K562 (cell line): ENCODE data around the gene TSPAN14. TPM values are rescaled to one million over a fixed set of nuclear protein-coding genes. Genes with fewer than 3 reads are reported as not detected.

ENCODE experiments used
- ATAC-seq: fragments of 200-7000 bp; cut with Tn5 transposase; 3 replicates; pipeline ENCODE4 v1.9.1; 2020; ENCODE audit warnings: moderate library complexity
- BruUV-seq: library from RNA; stranded (reverse); fragments of 400-500 nt; replicated peaks from 2 replicates; lab custom pipeline; 2021; lab: Mats Ljungman, UMichigan
- CTCF ChIA-PET: fragments of 300-600 bp; formaldehyde crosslinking; extraction: SDS; loops from one replicate; lab custom pipeline; 2021; ENCODE audit warnings: low intra/inter-chr PET ratio; lab: Yijun Ruan, JAX
- POLR2A ChIA-PET: fragments of 300-600, 350-650 bp; sonication (Branson Sonifier 250); formaldehyde crosslinking; extraction: SDS; loops from one replicate; lab custom pipeline; 2021; ENCODE audit warnings: antibody characterized with exemption, inconsistent platforms; lab: Yijun Ruan, JAX
- DNase-seq, 4 experiments: peaks; one replicate each; pipeline versions ENCODE4 v3.0.0 to v3.0.0-alpha.2; 2011 to 2018; ENCODE audit warnings: low spot score in 3 of 4, mixed read lengths in 3 of 4; ENCODE audit errors: extremely low read depth in 1 of 4
- FAIRE-seq: peaks from 2 replicates; lab custom pipeline; 2011; peaks lifted over from hg19 to GRCh38; lab: Jason Lieb, UNC
- H2AFZ ChIP-seq: 2 replicates; pipeline ENCODE4 v1.6.0; 2011; ENCODE audit warnings: low read depth, low read length, control low read depth, inconsistent platforms
- H3K27ac ChIP-seq: fragments of 200-600 bp; 3 replicates; pipeline ENCODE4 v1.8.0; 2011; ENCODE audit warnings: low read depth, mild to moderate bottlenecking, control low read depth, inconsistent platforms, low read length, moderate library complexity, mixed read lengths; ENCODE audit errors: extremely low read depth
- H3K27me3 ChIP-seq, 2 experiments: fragments of 300-600 bp in 1 of 2; 2 replicates in 1 of 2; 3 replicates in 1 of 2; pipeline versions ENCODE4 v1.6.0 to v1.8.0; 2011; ENCODE audit warnings: inconsistent platforms in 2 of 2, low read length in 2 of 2, mild to moderate bottlenecking in 1 of 2, mixed read lengths in 1 of 2, moderate library complexity in 1 of 2; ENCODE audit not compliant: control insufficient read depth in 2 of 2, insufficient read depth in 2 of 2
- H3K36me3 ChIP-seq: fragments of 300-600 bp; 3 replicates; pipeline ENCODE4 v1.8.0; 2011; ENCODE audit warnings: mild to moderate bottlenecking, low read length, inconsistent platforms; ENCODE audit not compliant: control insufficient read depth, insufficient read depth
- H3K4me1 ChIP-seq, 2 experiments: fragments of 200-600 bp in 1 of 2; replicated peaks in 1 of 2; 2 replicates in 1 of 2; 3 replicates in 1 of 2; pipeline versions ENCODE4 v1.5.1 to v1.8.0; 2011; ENCODE audit warnings: inconsistent platforms in 2 of 2, low read length in 2 of 2, mild to moderate bottlenecking in 1 of 2, mixed read lengths in 1 of 2, moderate library complexity in 1 of 2; ENCODE audit not compliant: control insufficient read depth in 2 of 2, insufficient read depth in 2 of 2
- H3K4me2 ChIP-seq: 2 replicates; pipeline ENCODE4 v1.6.1; 2011; ENCODE audit warnings: low read length, control low read depth, inconsistent platforms, mixed read lengths; ENCODE audit not compliant: insufficient read depth
- H3K4me3 ChIP-seq: fragments of 200-600 bp; sonication (generic), shearing (Covaris generic); 2 replicates; pipeline ENCODE4 v1.5.1; 2016; ENCODE audit warnings: control low read depth, inconsistent platforms
- H3K79me2 ChIP-seq: fragments of 200-600 bp; 3 replicates; pipeline ENCODE4 v1.8.0; 2011; ENCODE audit warnings: low read length, inconsistent platforms; ENCODE audit not compliant: control insufficient read depth, insufficient read depth
- H3K9ac ChIP-seq, 2 experiments: 2 replicates each; pipeline versions ENCODE4 v1.6.0 to v1.6.1; 2011; ENCODE audit warnings: low read depth in 2 of 2, low read length in 2 of 2, control low read depth in 1 of 2, inconsistent platforms in 1 of 2, mild to moderate bottlenecking in 1 of 2, mixed read lengths in 1 of 2; ENCODE audit not compliant: insufficient read depth in 1 of 2
- H3K9me1 ChIP-seq: one replicate; pipeline ENCODE4 v1.6.0; 2011; ENCODE audit warnings: inconsistent platforms, mild to moderate bottlenecking, low read length, moderate library complexity; ENCODE audit not compliant: control insufficient read depth, insufficient read depth
- H3K9me3 ChIP-seq: replicated peaks from 2 replicates; pipeline ENCODE4 v1.5.1; 2011; ENCODE audit warnings: low read depth, low read length, inconsistent platforms; ENCODE audit not compliant: control insufficient read depth, insufficient read depth
- H4K20me1 ChIP-seq: replicated peaks from 2 replicates; pipeline ENCODE4 v1.6.1; 2011; ENCODE audit warnings: low read length, inconsistent platforms, mixed read lengths; ENCODE audit not compliant: control insufficient read depth, insufficient read depth
- ATF1 ChIP-seq, 2 experiments: fragments of 450-650 bp in 1 of 2; IDR thresholded peaks; 2 replicates each; pipeline ENCODE4 v1.6.1; 2016; ENCODE audit warnings: missing compliant biosample characterization in 1 of 2, missing genetic modification characterization in 1 of 2
- C11orf30 ChIP-seq: fragments of 450-650 bp; IDR thresholded peaks from 2 replicates; pipeline ENCODE4 v1.6.1; 2016; ENCODE audit warnings: low read depth, mild to moderate bottlenecking
- CBFB ChIP-seq: sonication (generic); formaldehyde crosslinking; IDR thresholded peaks from 2 replicates; pipeline ENCODE4 v1.4.0; 2020; ENCODE audit warnings: mild to moderate bottlenecking, missing genetic modification reagents
- CHD4 ChIP-seq: fragments of 200-600 bp; sonication (generic); IDR thresholded peaks from 3 replicates; pipeline ENCODE4 v1.6.1; 2012; ENCODE audit warnings: low read depth, mild to moderate bottlenecking, mixed read lengths, low read length, inconsistent platforms; ENCODE audit not compliant: insufficient read depth, insufficient replicate concordance, poor library complexity, severe bottlenecking
- COPS2 ChIP-seq: fragments of 450-650 bp; conservative IDR thresholded peaks from 2 replicates; pipeline ENCODE4 v1.6.1; 2016; ENCODE audit warnings: mild to moderate bottlenecking, moderate library complexity
- CSDE1 ChIP-seq, 2 experiments: fragments of 450-650 bp; IDR thresholded peaks; 2 replicates each; pipeline ENCODE4 v1.6.1; 2016; ENCODE audit warnings: mild to moderate bottlenecking in 1 of 2
- ELF2 ChIP-seq: fragments of 250-450 bp; sonication (Bioruptor Pico); IDR thresholded peaks from 2 replicates; pipeline ENCODE4 v1.5.0; 2021; ENCODE audit warnings: mild to moderate bottlenecking
- FIP1L1 ChIP-seq: fragments of 200-400 bp; formaldehyde crosslinking; IDR thresholded peaks from 2 replicates; pipeline ENCODE4 v1.6.1; 2018; ENCODE audit warnings: mild to moderate bottlenecking, low read depth, low read length; ENCODE audit not compliant: poor library complexity, severe bottlenecking
- KAT7 ChIP-seq: sonication (generic); formaldehyde crosslinking; IDR thresholded peaks from 2 replicates; pipeline ENCODE4 v1.8.0; 2022; ENCODE audit warnings: missing genetic modification reagents, mild to moderate bottlenecking, borderline replicate concordance
- KDM5B ChIP-seq: fragments of 200-600 bp; sonication (generic); IDR thresholded peaks from 2 replicates; pipeline ENCODE4 v1.6.1; 2012; ENCODE audit warnings: low read depth, mild to moderate bottlenecking, moderate library complexity, low read length, control low read depth, inconsistent platforms; ENCODE audit not compliant: insufficient replicate concordance
- MAFF ChIP-seq: IDR thresholded peaks from 2 replicates; pipeline ENCODE4 v1.6.1; 2012; ENCODE audit warnings: low read length, improper control_type of control experiment
- MAFG ChIP-seq: fragments of 450-650 bp; conservative IDR thresholded peaks from 2 replicates; pipeline ENCODE4 v1.6.1; 2016; ENCODE audit warnings: missing genetic modification characterization, missing compliant biosample characterization
- MAFK ChIP-seq: IDR thresholded peaks from 2 replicates; pipeline ENCODE4 v1.6.1; 2011; ENCODE audit warnings: low read length, improper control_type of control experiment
- MBD2 ChIP-seq: sonication (generic); IDR thresholded peaks from 2 replicates; pipeline ENCODE4 v1.6.1; 2016; ENCODE audit warnings: low read depth, borderline replicate concordance
- MTA1 ChIP-seq: fragments of 450-650 bp; IDR thresholded peaks from 2 replicates; pipeline ENCODE4 v1.6.1; 2017; ENCODE audit warnings: borderline replicate concordance
- NR2F6 ChIP-seq: fragments of 450-650 bp; formaldehyde crosslinking; IDR thresholded peaks from 2 replicates; pipeline ENCODE4 v1.4.0; 2020; ENCODE audit warnings: mild to moderate bottlenecking
- SMAD1 ChIP-seq: fragments of 150-350 bp; IDR thresholded peaks from 2 replicates; pipeline ENCODE4 v1.6.1; 2014; ENCODE audit warnings: low read length, low read depth; ENCODE audit not compliant: partially characterized antibody
- SNIP1 ChIP-seq: fragments of 450-650 bp; IDR thresholded peaks from 2 replicates; pipeline ENCODE4 v1.7.1; 2017; ENCODE audit warnings: low read depth, mild to moderate bottlenecking
- SNRNP70 ChIP-seq: fragments of 200-400 bp; formaldehyde crosslinking; optimal IDR thresholded peaks from 2 replicates; pipeline ENCODE3; 2017; ENCODE audit warnings: low read depth, low read length
- TAF15 ChIP-seq: fragments of 200-400 bp; formaldehyde crosslinking; IDR thresholded peaks from 2 replicates; pipeline ENCODE4 v1.6.1; 2017; ENCODE audit warnings: mild to moderate bottlenecking, low read depth, low read length, moderate library complexity
- ZKSCAN1 ChIP-seq: fragments of 150-350 bp; IDR thresholded peaks from 2 replicates; pipeline ENCODE4 v1.6.1; 2016; ENCODE audit warnings: low read depth, low read length
- ZNF707 ChIP-seq: fragments of 250-450 bp; sonication (Bioruptor Pico); conservative IDR thresholded peaks from 2 replicates; pipeline ENCODE4 v1.8.0; 2022; ENCODE audit warnings: inconsistent platforms, mild to moderate bottlenecking, moderate library complexity
- ZNF76 ChIP-seq: fragments of 250-450 bp; sonication (Bioruptor Pico); IDR thresholded peaks from 2 replicates; pipeline ENCODE4 v1.4.0; 2020; ENCODE audit warnings: mild to moderate bottlenecking, moderate library complexity, borderline replicate concordance
- WGBS: fragments of 100-300 bp; shearing (Covaris generic); methylation state at CpG from one replicate; pipeline ENCODE4 v1.1.6; 2016; ENCODE audit warnings: low coverage, mixed read lengths; ENCODE audit not compliant: insufficient coverage; ENCODE audit errors: missing lambda C conversion rate; 5-methylcytosine and 5-hydroxymethylcytosine counted together
- in situ Hi-C: fragments of 300-500 bp; cut with MboI; formaldehyde crosslinking; loops from 4 replicates; pipeline ENCODE4 v1.15.0; 2018; ENCODE audit warnings: inconsistent platforms, mixed read lengths
- intact Hi-C: fragments of 100-400 bp; cut with micrococcal nuclease; formaldehyde crosslinking; loops from 2 replicates; pipeline ENCODE4 v1.14.2; 2022
- polyA plus RNA-seq, 8 experiments: library from polyadenylated mRNA; depleted of rRNA in 4 of 8; stranded (reverse) in 5 of 8; unstranded in 3 of 8; fragments of >200 nt; fragmentation: Nextera tagmentation in 2 of 8; fragmentation: Illumina TruSeq in 1 of 8; extraction: Ambion mirVana in 2 of 8; extraction: Trizol in 1 of 8; gene quantifications; 2 replicates each; pipeline versions ENCODE4 v1.2.1 to v1.2.3, GENCODE V29; 2011 to 2014; ENCODE audit warnings: inconsistent platforms in 1 of 8, missing spikeins in 1 of 8
- total RNA-seq, 7 experiments: library from RNA; depleted of rRNA in 6 of 7; stranded (reverse); fragments of >200 nt in 6 of 7; fragmentation: Illumina TruSeq in 2 of 7; extraction: Trizol in 2 of 7; gene quantifications; 2 replicates each; pipeline versions ENCODE4 v1.2.1 to v1.2.3, GENCODE V29; 2011 to 2021; ENCODE audit warnings: low replicate concordance in 1 of 7
- TF ChIP-seq, protein P1 (sequence below): fragments of 450-650 bp; IDR thresholded peaks from 2 replicates; pipeline ENCODE4 v1.6.1; 2017; ENCODE audit warnings: antibody characterized with exemption
- TF ChIP-seq, protein P2 (sequence below): fragments of 250-450 bp; sonication (Bioruptor Pico); IDR thresholded peaks from 2 replicates; pipeline ENCODE4 v1.9.0; 2021; ENCODE audit warnings: mild to moderate bottlenecking

TSPAN14 gene
- total and polyA plus RNA-seq, 9 of the 15 experiments (the other 6 are each of a cell fraction or from before 2014, with no cell fraction given): 5.8 to 92.9 (median 23.3) TPM

DNA sequence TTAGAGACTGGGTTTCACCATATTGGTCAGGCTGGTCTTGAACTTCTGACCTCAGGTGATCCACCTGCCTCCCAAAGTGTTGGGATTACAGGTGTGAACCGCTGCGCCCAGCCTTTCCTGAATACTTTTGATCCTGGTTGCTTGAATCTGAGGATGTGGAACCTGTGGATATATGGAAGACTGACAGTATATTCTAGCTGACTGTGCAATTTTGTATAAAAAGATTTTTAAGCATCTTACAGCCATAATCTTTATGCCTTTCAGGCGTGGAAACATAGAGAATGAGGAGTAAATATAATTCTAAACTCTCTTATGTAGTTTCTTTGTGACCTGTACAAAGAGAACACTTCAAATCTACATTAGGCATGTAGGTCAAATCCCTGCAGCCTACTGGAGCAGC is 16.2 kb downstream of the TSPAN14 start:
- Histone ChIP-seq H2AFZ (no peak overlapping the region), H3K4me1 (peaks cover 28 to 40% of the 10 kb centered on the region in 2 experiments), H3K9me3 (no peaks in the 10 kb centered on the region), H4K20me1 (0 out of 2 replicates have a peak, but pooled peaks cover 7% of the 10 kb centered on the region), H3K27ac (no peak overlapping the region), H3K9me1 (no peaks in the 10 kb centered on the region), H3K36me3 (peaks cover 62% of the 10 kb centered on the region), H3K9ac (no peak overlapping the region), H3K27me3 (no peaks in the 10 kb centered on the region), H3K4me3 (no peak overlapping the region), H3K79me2 (peaks cover 98% of the 10 kb centered on the region), H3K4me2 (no peak overlapping the region)
- no TSS peak for BruUV-seq
- CTCF ChIA-PET: no interaction called here
- no peak for ATAC-seq
- WGBS: 90% methylated on average over 3 of the region's 3 CpGs
- in situ Hi-C loops (no loop called here), intact Hi-C loops (no loop called here)
- FAIRE-seq: no peak
- no peak for DNase-seq
- POLR2A ChIA-PET: interaction anchor here (0.7 to 1.6 kb wide), 4 partner anchors 10 to 31 kb away, joined by 3 to 6 read pairs (median 4); no protein-coding TSS in a partner anchor
- no peak for TF ChIP-seq SNRNP70
- peak; percentile 83 for TF ChIP-seq MAFG (tag)
- peak; percentile 94 for TF ChIP-seq MAFK
- TF ChIP-seq C11orf30: peak; percentile 84
- TF ChIP-seq ELF2 (CRISPR knock-in tag): no peak
- TF ChIP-seq ZNF707 (CRISPR knock-in tag): no peak
- TF ChIP-seq TAF15: no peak
- no peak for TF ChIP-seq KDM5B
- TF ChIP-seq CBFB: no peak
- no peak for TF ChIP-seq SNIP1
- TF ChIP-seq ATF1 (CRISPR knock-in tag; IDR thresholded peaks at IDR 0.05): no peak
- TF ChIP-seq ATF1 (tag; IDR thresholded peaks at IDR 0.05): no peak
- no peak for TF ChIP-seq FIP1L1
- no peak for TF ChIP-seq ZNF76
- no peak for TF ChIP-seq NR2F6
- TF ChIP-seq, protein P1, sequence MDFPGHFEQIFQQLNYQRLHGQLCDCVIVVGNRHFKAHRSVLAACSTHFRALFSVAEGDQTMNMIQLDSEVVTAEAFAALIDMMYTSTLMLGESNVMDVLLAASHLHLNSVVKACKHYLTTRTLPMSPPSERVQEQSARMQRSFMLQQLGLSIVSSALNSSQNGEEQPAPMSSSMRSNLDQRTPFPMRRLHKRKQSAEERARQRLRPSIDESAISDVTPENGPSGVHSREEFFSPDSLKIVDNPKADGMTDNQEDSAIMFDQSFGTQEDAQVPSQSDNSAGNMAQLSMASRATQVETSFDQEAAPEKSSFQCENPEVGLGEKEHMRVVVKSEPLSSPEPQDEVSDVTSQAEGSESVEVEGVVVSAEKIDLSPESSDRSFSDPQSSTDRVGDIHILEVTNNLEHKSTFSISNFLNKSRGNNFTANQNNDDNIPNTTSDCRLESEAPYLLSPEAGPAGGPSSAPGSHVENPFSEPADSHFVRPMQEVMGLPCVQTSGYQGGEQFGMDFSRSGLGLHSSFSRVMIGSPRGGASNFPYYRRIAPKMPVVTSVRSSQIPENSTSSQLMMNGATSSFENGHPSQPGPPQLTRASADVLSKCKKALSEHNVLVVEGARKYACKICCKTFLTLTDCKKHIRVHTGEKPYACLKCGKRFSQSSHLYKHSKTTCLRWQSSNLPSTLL: no peak
- TF ChIP-seq CHD4: no peak
- no peak for TF ChIP-seq MBD2
- TF ChIP-seq SMAD1: no peak
- TF ChIP-seq CSDE1 (IDR thresholded peaks at IDR 0.05): no peak
- TF ChIP-seq ZKSCAN1: no peak
- TF ChIP-seq MAFF: peak; percentile 92
- no peak for TF ChIP-seq MTA1
- TF ChIP-seq KAT7: no peak
- TF ChIP-seq COPS2: no peak
- TF ChIP-seq, protein P2, sequence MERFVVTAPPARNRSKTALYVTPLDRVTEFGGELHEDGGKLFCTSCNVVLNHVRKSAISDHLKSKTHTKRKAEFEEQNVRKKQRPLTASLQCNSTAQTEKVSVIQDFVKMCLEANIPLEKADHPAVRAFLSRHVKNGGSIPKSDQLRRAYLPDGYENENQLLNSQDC: no peak
